Bronchial epithelial cell (primary cell): ENCODE results near the gene KHDC1. TPM values are rescaled to one million over a fixed set of nuclear protein-coding genes. Genes with fewer than 3 reads are reported as not detected.

ENCODE experiments used
- DNase-seq: peaks from one replicate; pipeline ENCODE4 v3.0.0-alpha.2; 2010; ENCODE audit warnings: low read depth
- FAIRE-seq: peaks from 2 replicates; lab custom pipeline; 2011; peaks lifted over from hg19 to GRCh38; lab: Jason Lieb, UNC
- H3K27me3 ChIP-seq: 2 replicates; pipeline ENCODE4 v1.5.1; 2011; ENCODE audit warnings: low read length; ENCODE audit not compliant: control insufficient read depth, insufficient read depth
- H3K36me3 ChIP-seq: 2 replicates; pipeline ENCODE4 v1.5.1; 2011; ENCODE audit warnings: low read length; ENCODE audit not compliant: control insufficient read depth, insufficient read depth
- H3K4me3 ChIP-seq: 2 replicates; pipeline ENCODE4 v1.5.1; 2011; ENCODE audit warnings: mild to moderate bottlenecking, low read depth, low read length, control low read depth
- total RNA-seq: library from RNA; depleted of rRNA; stranded (reverse); fragments of >200 nt; gene quantifications from 2 replicates; pipeline ENCODE4 v1.2.1, GENCODE V29; 2014
- TF ChIP-seq, protein P1 (sequence below): IDR thresholded peaks from 2 replicates; pipeline ENCODE4 v1.5.1; 2011; ENCODE audit warnings: mild to moderate bottlenecking, moderate library complexity, low read length, control low read depth, inconsistent platforms; ENCODE audit not compliant: insufficient read depth, severe bottlenecking

Gene KHDC1
- total RNA-seq, 1 donor from 2014 or later, result 1.3 TPM

DNA sequence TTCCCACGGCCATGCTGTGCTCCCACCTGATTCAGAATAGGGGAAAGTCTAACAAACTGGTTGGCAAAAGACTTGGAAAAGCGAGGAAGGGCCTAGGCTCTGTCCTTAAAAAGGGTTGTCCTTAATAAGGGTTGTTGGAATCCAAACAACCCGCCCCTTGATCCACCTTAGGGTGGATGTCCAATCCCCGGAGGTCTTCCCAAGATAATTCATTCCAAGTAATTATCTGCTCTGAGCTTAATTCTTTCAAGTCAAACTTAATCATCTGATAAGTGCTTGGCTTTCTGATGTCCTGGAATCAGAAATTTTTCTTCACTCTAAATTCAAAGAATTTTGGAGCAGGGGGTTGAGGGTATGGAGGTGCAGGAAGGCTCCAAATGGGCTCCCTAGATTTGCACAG is 37.6 kb downstream of the KHDC1 start, which contains the start of gene KHDC1L:
TSS of gene KHDC1L (minus strand) at position 101 of the 400 bp plus-strand sequence. CDS start at position 13, 88 bp downstream.
- no peak within 1 kb of the TSS for H3K4me3 ChIP-seq
- no peak for DNase-seq
- TF ChIP-seq, protein P1, sequence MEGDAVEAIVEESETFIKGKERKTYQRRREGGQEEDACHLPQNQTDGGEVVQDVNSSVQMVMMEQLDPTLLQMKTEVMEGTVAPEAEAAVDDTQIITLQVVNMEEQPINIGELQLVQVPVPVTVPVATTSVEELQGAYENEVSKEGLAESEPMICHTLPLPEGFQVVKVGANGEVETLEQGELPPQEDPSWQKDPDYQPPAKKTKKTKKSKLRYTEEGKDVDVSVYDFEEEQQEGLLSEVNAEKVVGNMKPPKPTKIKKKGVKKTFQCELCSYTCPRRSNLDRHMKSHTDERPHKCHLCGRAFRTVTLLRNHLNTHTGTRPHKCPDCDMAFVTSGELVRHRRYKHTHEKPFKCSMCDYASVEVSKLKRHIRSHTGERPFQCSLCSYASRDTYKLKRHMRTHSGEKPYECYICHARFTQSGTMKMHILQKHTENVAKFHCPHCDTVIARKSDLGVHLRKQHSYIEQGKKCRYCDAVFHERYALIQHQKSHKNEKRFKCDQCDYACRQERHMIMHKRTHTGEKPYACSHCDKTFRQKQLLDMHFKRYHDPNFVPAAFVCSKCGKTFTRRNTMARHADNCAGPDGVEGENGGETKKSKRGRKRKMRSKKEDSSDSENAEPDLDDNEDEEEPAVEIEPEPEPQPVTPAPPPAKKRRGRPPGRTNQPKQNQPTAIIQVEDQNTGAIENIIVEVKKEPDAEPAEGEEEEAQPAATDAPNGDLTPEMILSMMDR, result no peak
- FAIRE-seq, result no peak
- H3K36me3 ChIP-seq, result no peaks in the 10 kb centered on the region
- no peaks in the 10 kb centered on the region for H3K27me3 ChIP-seq

DNA sequence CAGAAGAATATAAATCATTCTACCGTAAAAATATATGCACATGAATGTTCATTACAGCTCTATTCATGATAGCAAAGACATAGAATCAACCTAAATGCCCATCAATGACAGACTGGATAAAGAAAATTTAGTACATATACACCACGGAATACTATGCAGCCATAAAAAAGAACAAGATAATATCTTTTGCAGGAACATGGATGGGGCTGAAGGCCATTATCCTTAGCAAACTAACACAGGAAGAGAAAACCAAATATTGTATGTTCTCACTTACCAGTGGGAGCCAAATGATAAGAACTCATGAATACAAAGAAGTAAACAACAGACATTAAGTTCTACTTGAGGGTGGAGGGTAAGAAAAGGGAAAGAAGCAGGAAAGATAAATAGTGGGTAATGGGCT is 46.1 kb downstream of the KHDC1 start:
- TF ChIP-seq, protein P1, result no peak
- FAIRE-seq, result no peak
- Histone ChIP-seq H3K36me3 (no peaks in the 10 kb centered on the region), H3K27me3 (no peaks in the 10 kb centered on the region), H3K4me3 (no peak overlapping the region)
- no peak for DNase-seq

DNA sequence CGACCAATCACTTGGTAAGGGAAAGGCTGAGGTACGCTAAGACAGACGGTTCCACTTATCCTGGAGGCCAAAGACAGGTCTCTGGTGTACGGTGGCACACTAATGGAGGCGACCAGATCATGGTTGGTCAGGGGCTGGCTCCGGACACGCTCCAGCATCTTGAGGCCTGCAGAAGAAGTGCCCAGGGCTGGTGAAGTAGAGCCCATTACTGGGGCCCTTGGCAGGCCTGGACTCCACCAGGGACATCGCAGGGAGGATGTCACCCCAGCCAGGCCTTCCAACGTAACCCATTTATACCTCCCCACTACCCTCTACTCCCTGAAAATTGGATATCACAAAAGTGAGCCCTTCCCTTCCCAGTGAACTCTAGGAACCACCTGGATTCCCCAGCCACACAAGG is 53.9 kb downstream of the KHDC1 start:
- DNase-seq (no peak), FAIRE-seq (no peak)
- Histone ChIP-seq H3K4me3 (no peak overlapping the region), H3K27me3 (no peaks in the 10 kb centered on the region), H3K36me3 (no peaks in the 10 kb centered on the region)
- TF ChIP-seq, protein P1, result no peak

DNA sequence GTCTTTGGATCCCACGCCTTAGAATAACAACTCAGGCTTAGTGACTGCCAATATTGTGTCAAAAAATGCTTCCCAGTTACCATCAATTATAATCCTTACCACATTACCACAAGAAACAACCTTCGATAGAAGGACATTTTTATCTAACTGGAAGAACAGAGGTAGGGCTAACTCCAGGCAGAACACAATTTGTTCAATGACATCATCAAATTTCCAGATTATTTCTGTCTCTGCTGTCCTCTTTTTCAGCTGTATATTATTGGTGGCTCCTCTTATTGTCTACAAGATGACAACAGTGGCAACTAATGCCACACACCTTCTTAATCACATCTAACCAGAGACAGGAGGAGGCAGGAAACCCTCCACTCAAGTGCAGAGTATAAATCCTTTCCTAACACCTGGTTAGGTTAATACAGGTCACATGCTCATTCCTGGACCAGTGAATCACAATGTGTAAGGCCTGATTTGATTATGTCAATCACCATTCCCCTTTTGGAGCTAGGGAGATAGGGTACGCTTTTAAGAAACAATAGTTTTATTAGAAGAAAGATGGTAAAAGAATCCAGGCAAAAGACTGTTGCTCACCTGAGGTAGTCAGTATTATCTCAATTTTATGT is 55.7 kb downstream of the KHDC1 start:
- DNase-seq (peak; percentile 54), FAIRE-seq (no peak)
- H3K27me3 ChIP-seq, result no peaks in the 10 kb centered on the region
- H3K4me3 ChIP-seq, result no peak overlapping the region
- TF ChIP-seq, protein P1, result no peak
- no peaks in the 10 kb centered on the region for H3K36me3 ChIP-seq

DNA sequence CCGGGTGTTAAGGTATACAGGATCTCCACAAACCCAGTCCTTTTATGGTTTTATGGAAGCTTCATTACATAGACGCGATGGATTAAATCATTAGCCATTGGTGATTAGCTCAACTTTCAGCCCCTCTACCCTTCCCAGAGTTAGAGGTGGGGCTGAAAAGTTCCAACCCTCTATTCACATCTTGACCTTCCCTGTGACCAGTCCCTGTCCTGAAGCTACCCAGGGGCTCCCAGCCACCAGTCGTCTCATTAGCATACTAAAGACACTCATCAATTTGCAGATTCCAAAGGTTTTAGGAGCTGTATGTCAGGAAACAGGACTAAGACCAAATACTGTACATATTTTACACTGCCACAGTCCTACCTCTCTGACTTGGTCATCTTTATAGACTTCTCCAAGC is 58.7 kb downstream of the KHDC1 start:
- no peaks in the 10 kb centered on the region for H3K27me3 ChIP-seq

More for the DNA sequence above, 58.7 kb downstream of the KHDC1 start:
- no peak for DNase-seq
- Histone ChIP-seq H3K4me3 (no peak overlapping the region), H3K36me3 (no peaks in the 10 kb centered on the region)
- no peak for FAIRE-seq
- TF ChIP-seq, protein P1, result no peak
